ENCODE data around the gene SCO2. TPM values are rescaled to one million over a fixed set of nuclear protein-coding genes. Genes with fewer than 3 reads are reported as not detected.
A peak's percentile ranks its signal among the peaks of the same experiment; 100 is the strongest.

The SCO2 gene
- total and polyA plus RNA-seq, 11 donors, result 0.67 to 2.6 (median 1.1) TPM; not detected in 6

- no peak for ATAC-seq
- no peaks in the 10 kb centered on the region for H3K9me3 ChIP-seq
- peak in 1 of 5 donors; percentile 12 for DNase-seq
- no peaks in the 10 kb centered on the region for H3K27me3 ChIP-seq
- H3K36me3 ChIP-seq, result peaks cover 0 to 88% (median 76%) of the 10 kb centered on the region in 9 donors
- intact Hi-C loops (cut with DNase I), result no loop called here
- no peak overlapping the region for H3K4me3 ChIP-seq
- 92 to 98% (median 96%) methylated on average over 7 to 8 of the region's 8 CpGs for WGBS, 4 donors
- no peak overlapping the region for H3K27ac ChIP-seq
- TF ChIP-seq, protein P1, sequence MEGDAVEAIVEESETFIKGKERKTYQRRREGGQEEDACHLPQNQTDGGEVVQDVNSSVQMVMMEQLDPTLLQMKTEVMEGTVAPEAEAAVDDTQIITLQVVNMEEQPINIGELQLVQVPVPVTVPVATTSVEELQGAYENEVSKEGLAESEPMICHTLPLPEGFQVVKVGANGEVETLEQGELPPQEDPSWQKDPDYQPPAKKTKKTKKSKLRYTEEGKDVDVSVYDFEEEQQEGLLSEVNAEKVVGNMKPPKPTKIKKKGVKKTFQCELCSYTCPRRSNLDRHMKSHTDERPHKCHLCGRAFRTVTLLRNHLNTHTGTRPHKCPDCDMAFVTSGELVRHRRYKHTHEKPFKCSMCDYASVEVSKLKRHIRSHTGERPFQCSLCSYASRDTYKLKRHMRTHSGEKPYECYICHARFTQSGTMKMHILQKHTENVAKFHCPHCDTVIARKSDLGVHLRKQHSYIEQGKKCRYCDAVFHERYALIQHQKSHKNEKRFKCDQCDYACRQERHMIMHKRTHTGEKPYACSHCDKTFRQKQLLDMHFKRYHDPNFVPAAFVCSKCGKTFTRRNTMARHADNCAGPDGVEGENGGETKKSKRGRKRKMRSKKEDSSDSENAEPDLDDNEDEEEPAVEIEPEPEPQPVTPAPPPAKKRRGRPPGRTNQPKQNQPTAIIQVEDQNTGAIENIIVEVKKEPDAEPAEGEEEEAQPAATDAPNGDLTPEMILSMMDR (IDR thresholded peaks at IDR 0.05), result no peak
- TF ChIP-seq POLR2A (IDR thresholded peaks at IDR 0.05), result no peak
- H3K4me1 ChIP-seq, result peaks cover 0 to 5% (median 2%) of the 10 kb centered on the region in 12 donors
These were observed 6.2 kb downstream of the SCO2 start for GRCh38 chr22:50519151-50519550.

- peaks cover 0 to 83% (median 71%) of the 10 kb centered on the region in 9 donors for H3K36me3 ChIP-seq
- intact Hi-C loops (cut with DNase I), result no loop called here
- no peak for ATAC-seq
- WGBS, 4 donors, result 94 to 95% (median 95%) methylated on average over 6 to 7 of the region's 7 CpGs
- peak in 1 of 5 donors; percentile 11 for DNase-seq
- TF ChIP-seq POLR2A (IDR thresholded peaks at IDR 0.05), result no peak
- no peaks in the 10 kb centered on the region for H3K9me3 ChIP-seq
- H3K27me3 ChIP-seq, result no peaks in the 10 kb centered on the region
- H3K27ac ChIP-seq, result no peak overlapping the region
- H3K4me3 ChIP-seq, result no peak overlapping the region
- no peaks in the 10 kb centered on the region for H3K4me1 ChIP-seq
These were observed 6.8 kb downstream of the SCO2 start for GRCh38 chr22:50518606-50519005.

DNA sequence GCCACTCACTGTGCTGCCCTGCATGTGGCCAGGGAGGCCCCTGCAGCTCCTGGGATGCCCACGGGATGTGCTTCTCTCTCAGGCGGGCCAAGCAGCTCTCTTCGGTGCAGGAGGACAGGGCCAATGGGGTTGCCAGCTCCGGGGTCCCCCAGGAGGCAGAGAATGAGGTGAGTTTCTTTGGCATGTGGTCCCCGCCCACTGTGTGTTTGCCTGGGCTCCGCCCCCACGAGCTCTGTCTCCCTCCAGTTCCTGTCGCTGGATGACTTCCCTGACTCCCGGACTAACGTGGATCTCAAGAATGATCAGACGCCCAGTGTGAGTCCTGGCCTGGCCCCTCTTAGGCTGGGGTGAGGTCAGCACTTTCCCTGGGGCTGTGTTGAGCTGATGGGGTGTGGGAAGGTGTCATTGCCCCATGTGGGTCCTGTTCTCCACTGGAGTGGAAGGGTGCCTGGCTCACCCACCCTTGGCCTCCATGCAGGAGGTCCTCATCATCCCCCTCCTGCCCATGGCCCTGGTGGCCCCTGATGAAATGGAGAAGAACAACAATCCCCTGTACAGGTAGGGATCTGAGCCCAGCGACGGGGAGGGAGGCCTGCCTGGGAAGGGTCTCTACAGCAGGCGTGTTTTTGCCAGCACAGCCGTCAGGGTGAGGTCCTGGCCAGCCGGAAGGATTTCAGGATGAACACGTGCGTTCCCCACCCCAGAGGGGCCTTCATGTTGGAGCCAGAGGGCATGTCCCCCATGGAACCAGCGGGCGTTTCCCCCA lies 7.7 kb downstream of the SCO2 start:
- H3K4me1 ChIP-seq, result no peaks in the 10 kb centered on the region
- peaks cover 0 to 73% (median 63%) of the 10 kb centered on the region in 9 donors for H3K36me3 ChIP-seq
- ATAC-seq, result no peak
- no peaks in the 10 kb centered on the region for H3K9me3 ChIP-seq
- DNase-seq, result peak in 1 of 5 donors; percentile 13
- no peak overlapping the region for H3K4me3 ChIP-seq
- WGBS, 4 donors, result 84 to 92% (median 87%) methylated on average over 14 to 20 of the region's 20 CpGs
- intact Hi-C loops (cut with DNase I), result no loop called here
- H3K27ac ChIP-seq, result no peak overlapping the region
- no peaks in the 10 kb centered on the region for H3K27me3 ChIP-seq
- no peak for TF ChIP-seq POLR2A (IDR thresholded peaks at IDR 0.05)
- TF ChIP-seq, protein P1 (IDR thresholded peaks at IDR 0.05), result no peak

GRCh38 chr22:50516891-50517290 lies 8.5 kb downstream of the SCO2 start:
- no peak for TF ChIP-seq POLR2A (IDR thresholded peaks at IDR 0.05)
- TF ChIP-seq, protein P1 (IDR thresholded peaks at IDR 0.05), result no peak
- Histone ChIP-seq H3K9me3 (no peaks in the 10 kb centered on the region), H3K4me3 (no peak overlapping the region), H3K36me3 (peaks cover 0 to 69% (median 56%) of the 10 kb centered on the region in 9 donors), H3K27ac (no peak overlapping the region), H3K27me3 (no peaks in the 10 kb centered on the region), H3K4me1 (no peaks in the 10 kb centered on the region)
- intact Hi-C loops (cut with DNase I), result no loop called here
- ATAC-seq, result peak in 1 of 4 donors; percentile 4
- WGBS, 4 donors, result 73 to 82% (median 80%) methylated on average over 16 of the region's 16 CpGs
- DNase-seq, result no peak

Data from heart left ventricle (tissue), 16 donors.